HG02870 (cell line): ENCODE measurements around the gene TNP2.

ENCODE experiments used
- ATAC-seq: cut with Tn5 transposase; IDR thresholded peaks from one replicate; pipeline ENCODE4 v1.9.1; 2021; ENCODE audit warnings: mild to moderate bottlenecking, moderate library complexity; ENCODE audit not compliant: unreplicated experiment

The TNP2 gene

GRCh38 chr16:11258553-11259492 lies 10.3 kb downstream of the TNP2 start:
- no peak for ATAC-seq

- ATAC-seq, result no peak
Measured at GRCh38 chr16:11257131-11257938, 11.8 kb downstream of the TNP2 start.

GRCh38 chr16:11256661-11257130 lies 12.4 kb downstream of the TNP2 start:
- no peak for ATAC-seq

GRCh38 chr16:11255737-11256660 lies 13.1 kb downstream of the TNP2 start, which contains the start of gene SOCS1:
Gene SOCS1 (minus strand): TSS chr16:11256204. CDS start chr16:11255478, 726 bp downstream.
- peak; percentile 59 for ATAC-seq

GRCh38 chr16:11254913-11255736 lies 14.0 kb downstream of the TNP2 start:
- no peak for ATAC-seq

- ATAC-seq, result no peak
Measured at GRCh38 chr16:11253995-11254912, 14.9 kb downstream of the TNP2 start.

- no peak for ATAC-seq
Measured at GRCh38 chr16:11253009-11253994, 15.8 kb downstream of the TNP2 start.

GRCh38 chr16:11252482-11252931 lies 16.6 kb downstream of the TNP2 start:
- no peak for ATAC-seq

- no peak for ATAC-seq
Measured at GRCh38 chr16:11251525-11252481, 17.3 kb downstream of the TNP2 start.

GRCh38 chr16:11250786-11251524 lies 18.2 kb downstream of the TNP2 start:
- no peak for ATAC-seq

GRCh38 chr16:11250091-11250785 lies 18.9 kb downstream of the TNP2 start:
- no peak for ATAC-seq

- no peak for ATAC-seq
Measured at GRCh38 chr16:11249233-11250061, 19.7 kb downstream of the TNP2 start.

GRCh38 chr16:11248133-11248532 lies 21.0 kb downstream of the TNP2 start:
- ATAC-seq, result no peak

GRCh38 chr16:11245988-11246387 lies 23.1 kb downstream of the TNP2 start:
- ATAC-seq, result no peak
